Stimulated activated CD8-positive, alpha-beta memory T cell treated with anti-CD3 and anti-CD28 coated beads, Interleukin-15, amount 100 ng/mL, for 1 hour (primary cell): ENCODE results near the gene EFEMP1.
"Not testable (repeated sequence)": the region's sequence is repeated elsewhere in the genome, so short reads cannot be mapped to it uniquely, and the experiment has no call there.

Experiments
- DNase-seq: peaks from one replicate; pipeline ENCODE4 v3.0.0-alpha.2; 2020; ENCODE audit warnings: low read depth

The EFEMP1 gene

DNA sequence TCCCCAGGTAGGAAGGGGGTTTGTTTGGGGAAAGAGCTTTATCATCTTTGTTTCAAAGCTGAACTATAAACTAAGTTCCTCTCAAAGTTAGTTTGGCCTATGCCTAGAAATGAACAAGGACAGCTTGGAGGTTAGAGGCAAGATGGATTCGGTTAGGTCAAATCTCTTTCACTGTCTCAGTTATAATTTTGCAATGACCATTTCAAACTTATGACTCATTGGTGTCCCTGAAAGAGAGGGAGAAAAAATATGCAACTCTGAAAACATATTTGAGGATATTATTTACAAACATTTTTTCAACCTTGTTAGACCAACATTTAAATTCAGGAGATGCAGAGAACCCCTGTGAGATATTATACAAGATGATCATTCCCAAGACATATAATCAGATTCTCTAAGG is 95.7 kb downstream of the EFEMP1 start:
- no peak for DNase-seq

DNA sequence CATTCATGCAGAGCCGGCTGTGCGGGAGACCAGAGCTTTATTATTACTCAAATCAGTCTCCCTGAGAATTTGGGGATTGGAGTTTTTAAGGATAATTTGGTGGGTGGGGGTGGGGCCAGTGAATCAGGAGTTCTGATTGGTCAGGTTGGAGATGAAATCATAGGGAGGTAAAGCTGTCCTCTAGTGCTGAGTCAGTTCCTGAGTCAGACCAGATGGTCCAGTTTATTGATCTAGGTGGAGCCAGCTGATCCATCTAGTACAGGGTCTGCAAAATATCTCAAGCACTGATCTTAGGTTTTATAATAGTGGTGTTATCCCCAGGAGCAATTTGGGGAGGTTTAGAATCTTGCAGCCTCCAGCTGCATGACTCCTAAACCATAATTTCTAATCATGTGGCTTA is 96.2 kb downstream of the EFEMP1 start:
- DNase-seq = not testable (repeated sequence)

DNA sequence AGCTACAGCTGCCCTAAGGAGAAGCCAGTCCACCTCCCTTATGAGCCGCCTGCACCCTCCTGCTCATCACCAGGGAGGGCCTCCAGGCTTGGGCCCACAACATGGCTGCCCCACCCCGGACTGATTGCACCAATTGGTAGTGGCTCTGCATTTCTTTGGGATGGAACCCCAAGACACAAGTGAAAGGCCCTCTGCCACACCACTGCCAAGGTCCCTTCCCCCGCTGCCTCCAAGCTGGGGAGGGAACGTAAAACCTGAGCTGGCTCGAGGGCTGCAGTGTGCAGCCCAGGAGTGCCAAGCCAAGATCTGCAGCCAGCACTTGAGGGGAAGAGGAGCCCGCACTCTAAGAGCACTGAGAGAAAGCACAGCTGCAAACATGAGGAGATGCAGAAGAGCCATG is 97.3 kb downstream of the EFEMP1 start:
- no peak for DNase-seq

DNA sequence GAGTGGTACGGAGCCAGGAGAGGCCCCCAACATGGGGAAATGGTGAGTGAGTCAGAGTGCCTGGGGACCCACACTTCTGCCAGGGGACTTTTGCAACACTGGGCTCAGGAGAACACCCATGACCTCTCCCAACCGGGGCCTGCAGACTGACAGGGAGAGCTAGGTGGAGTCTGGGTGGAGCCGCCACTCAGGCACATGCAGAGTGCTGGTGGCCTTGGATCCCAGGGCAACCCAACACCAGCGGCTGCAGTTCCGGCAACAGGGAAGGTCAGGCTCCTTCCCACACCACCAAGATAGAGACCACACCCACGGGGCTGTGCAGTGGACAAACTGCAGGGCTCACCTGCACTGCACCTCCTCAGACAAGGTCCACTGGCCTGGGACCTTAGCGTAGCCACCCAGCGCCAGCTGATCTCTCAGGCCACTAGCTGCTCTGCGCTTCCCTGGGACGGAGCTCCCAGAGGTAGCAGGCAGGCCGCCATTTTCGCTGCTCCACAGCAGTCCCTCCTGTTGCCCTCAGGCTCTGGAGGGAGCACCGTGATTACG is 99.0 kb downstream of the EFEMP1 start:
- no peak for DNase-seq
